Lung (tissue), 12 donors: Measurements from ENCODE around the gene DNAJC4. TPM values are rescaled to one million over a fixed set of nuclear protein-coding genes. Genes with fewer than 3 reads are reported as not detected.

Experiments
- ATAC-seq: fragments of 200-7000 bp; cut with Tn5 transposase; one replicate; pipeline ENCODE4 v1.9.1; 2020; ENCODE audit warnings: moderate number of reproducible peaks; ENCODE audit not compliant: insufficient read depth, low FRiP score
- DNase-seq, 3 donors: peaks; one replicate each; pipeline ENCODE4 v3.0.0-alpha.2; 2013 to 2017
- H3K27ac ChIP-seq, 2 donors: one replicate each; pipeline ENCODE4 v1.5.1; 2013; ENCODE audit warnings: mild to moderate bottlenecking in 2 of 2, moderate library complexity in 2 of 2, control low read depth in 1 of 2, inconsistent platforms in 1 of 2, low read depth in 1 of 2, low read length in 1 of 2
- H3K27me3 ChIP-seq, 3 donors: one replicate each; pipeline ENCODE4 v1.5.1; 2013; ENCODE audit warnings: low read length in 2 of 3; ENCODE audit not compliant: control insufficient read depth in 3 of 3, insufficient read depth in 3 of 3
- H3K36me3 ChIP-seq, 4 donors: one replicate each; pipeline ENCODE4 v1.5.1; 2013; ENCODE audit warnings: low read length in 4 of 4, mild to moderate bottlenecking in 1 of 4, moderate library complexity in 1 of 4; ENCODE audit not compliant: control insufficient read depth in 4 of 4, insufficient read depth in 4 of 4
- H3K4me1 ChIP-seq, 5 donors: one replicate each; pipeline ENCODE4 v1.5.1; 2013; ENCODE audit warnings: low read length in 5 of 5, mild to moderate bottlenecking in 2 of 5, moderate library complexity in 1 of 5; ENCODE audit not compliant: control insufficient read depth in 5 of 5, insufficient read depth in 5 of 5
- H3K4me3 ChIP-seq: one replicate; pipeline ENCODE4 v1.5.1; 2013; ENCODE audit warnings: mild to moderate bottlenecking, control low read depth, moderate library complexity
- H3K9ac ChIP-seq, 2 donors: one replicate each; pipeline ENCODE4 v1.5.1; 2013; ENCODE audit warnings: low read length in 2 of 2, control low read depth in 1 of 2; ENCODE audit not compliant: insufficient read depth in 1 of 2
- H3K9me3 ChIP-seq, 4 donors: one replicate each; pipeline ENCODE4 v1.5.1; 2013; ENCODE audit warnings: low read length in 3 of 4, mild to moderate bottlenecking in 1 of 4, moderate library complexity in 1 of 4; ENCODE audit not compliant: control insufficient read depth in 4 of 4, insufficient read depth in 3 of 4
- CTCF ChIP-seq: IDR thresholded peaks from 2 replicates; pipeline ENCODE4 v1.5.1; 2012; ENCODE audit warnings: mild to moderate bottlenecking; ENCODE audit errors: control extremely low read depth, extremely low read depth
- WGBS, 2 donors: extraction: QIAGEN DNeasy Blood & Tissue Kit; methylation state at CpG; one replicate each; pipeline ENCODE4 v1.1.7; 2013; 5-methylcytosine and 5-hydroxymethylcytosine counted together
- polyA plus RNA-seq, 2 donors: library from polyadenylated mRNA; stranded (reverse); fragments of 200-250 nt; gene quantifications; one replicate each; pipeline ENCODE4 v1.2.1, GENCODE V29; 2013
- total RNA-seq, 2 donors: library from RNA; depleted of rRNA in 1 of 2; stranded (reverse); fragments of >200 nt in 1 of 2; gene quantifications; one replicate each; pipeline ENCODE4 v1.2.1, GENCODE V29; 2014 to 2021
- donor health status: control.
- donor health status: control.
- donor health status: Bipolar disorder and iron deficiency.
- donor health status: healthy.
- donor health status: DM: yes; HTN: yes; CAD: no.

DNAJC4 gene
- total and polyA plus RNA-seq, 4 donors, result 22.7 to 58.4 (median 34.4) TPM

GRCh38 chr11:64268893-64269539 lies 38.7 kb downstream of the DNAJC4 start:
- Histone ChIP-seq H3K9me3 (no peaks in the 10 kb centered on the region), H3K4me1 (peaks cover 0 to 28% (median 8%) of the 10 kb centered on the region in 5 donors), H3K27ac (peak overlapping the region; percentile 96 to 99), H3K9ac (peak overlapping the region; percentile 25 to 63), H3K36me3 (peaks cover 2 to 26% (median 11%) of the 10 kb centered on the region in 4 donors), H3K4me3 (peak overlapping the region; percentile 39), H3K27me3 (no peaks in the 10 kb centered on the region)
- WGBS, 2 donors, result 1 to 2% methylated on average over 29 to 34 of the region's 34 CpGs
- DNase-seq, result peak; percentile 55 to 65 (median 64)
- no peak for TF ChIP-seq CTCF
- ATAC-seq, result peak; percentile 2

- TF ChIP-seq CTCF, result no peak
- 0% methylated on average over 55 to 58 of the region's 58 CpGs for WGBS, 2 donors
- Histone ChIP-seq H3K4me3 (peak overlapping the region; percentile 59), H3K9me3 (no peaks in the 10 kb centered on the region), H3K9ac (peak overlapping the region; percentile 26 to 87), H3K27ac (peak overlapping the region; percentile 96 to 99), H3K36me3 (peaks cover 0 to 20% (median 11%) of the 10 kb centered on the region in 4 donors), H3K4me1 (peaks cover 0 to 28% (median 8%) of the 10 kb centered on the region in 5 donors), H3K27me3 (no peaks in the 10 kb centered on the region)
- ATAC-seq (peak; percentile 87), DNase-seq (peak; percentile 99 to 100 (median 100))
These were observed 39.3 kb downstream of the DNAJC4 start for GRCh38 chr11:64269540-64270220.

- ATAC-seq (no peak), DNase-seq (no peak)
- Histone ChIP-seq H3K9me3 (no peaks in the 10 kb centered on the region), H3K4me1 (peaks cover 0 to 10% (median 0%) of the 10 kb centered on the region in 5 donors), H3K9ac (no peak overlapping the region), H3K27me3 (no peaks in the 10 kb centered on the region), H3K36me3 (peaks cover 0 to 15% (median 8%) of the 10 kb centered on the region in 4 donors), H3K4me3 (no peak overlapping the region), H3K27ac (no peak overlapping the region)
- TF ChIP-seq CTCF, result no peak
- 94 to 95% methylated on average over 15 of the region's 15 CpGs for WGBS, 2 donors
These were observed 44.9 kb downstream of the DNAJC4 start for GRCh38 chr11:64275031-64275800.
